GM13976 (cell line): ENCODE data around the gene TPPP2.

ENCODE experiments used
- DNase-seq: peaks from one replicate; pipeline ENCODE4 v3.0.0; 2012; ENCODE audit warnings: low spot score
- in situ Hi-C: fragments of 300-500 bp; cut with MboI; formaldehyde crosslinking; loops from one replicate; pipeline ENCODE4 v1.12.0; 2022; ENCODE audit warnings: low sequenced_read_pairs, mixed read lengths, inconsistent platforms; ENCODE audit not compliant: unreplicated experiment
- TF ChIP-seq, protein P1 (sequence below): IDR thresholded peaks from 2 replicates; pipeline ENCODE4 v1.5.1; 2012; ENCODE audit warnings: borderline replicate concordance, mild to moderate bottlenecking; ENCODE audit not compliant: insufficient read depth; ENCODE audit errors: extremely low read depth, missing control alignments, control extremely low read depth

TPPP2 gene

GRCh38 chr14:21042918-21043317, 12.9 kb downstream of the TPPP2 start:
- no peak for DNase-seq
- TF ChIP-seq, protein P1, sequence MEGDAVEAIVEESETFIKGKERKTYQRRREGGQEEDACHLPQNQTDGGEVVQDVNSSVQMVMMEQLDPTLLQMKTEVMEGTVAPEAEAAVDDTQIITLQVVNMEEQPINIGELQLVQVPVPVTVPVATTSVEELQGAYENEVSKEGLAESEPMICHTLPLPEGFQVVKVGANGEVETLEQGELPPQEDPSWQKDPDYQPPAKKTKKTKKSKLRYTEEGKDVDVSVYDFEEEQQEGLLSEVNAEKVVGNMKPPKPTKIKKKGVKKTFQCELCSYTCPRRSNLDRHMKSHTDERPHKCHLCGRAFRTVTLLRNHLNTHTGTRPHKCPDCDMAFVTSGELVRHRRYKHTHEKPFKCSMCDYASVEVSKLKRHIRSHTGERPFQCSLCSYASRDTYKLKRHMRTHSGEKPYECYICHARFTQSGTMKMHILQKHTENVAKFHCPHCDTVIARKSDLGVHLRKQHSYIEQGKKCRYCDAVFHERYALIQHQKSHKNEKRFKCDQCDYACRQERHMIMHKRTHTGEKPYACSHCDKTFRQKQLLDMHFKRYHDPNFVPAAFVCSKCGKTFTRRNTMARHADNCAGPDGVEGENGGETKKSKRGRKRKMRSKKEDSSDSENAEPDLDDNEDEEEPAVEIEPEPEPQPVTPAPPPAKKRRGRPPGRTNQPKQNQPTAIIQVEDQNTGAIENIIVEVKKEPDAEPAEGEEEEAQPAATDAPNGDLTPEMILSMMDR, result no peak
- in situ Hi-C loops, result no loop called here

DNA sequence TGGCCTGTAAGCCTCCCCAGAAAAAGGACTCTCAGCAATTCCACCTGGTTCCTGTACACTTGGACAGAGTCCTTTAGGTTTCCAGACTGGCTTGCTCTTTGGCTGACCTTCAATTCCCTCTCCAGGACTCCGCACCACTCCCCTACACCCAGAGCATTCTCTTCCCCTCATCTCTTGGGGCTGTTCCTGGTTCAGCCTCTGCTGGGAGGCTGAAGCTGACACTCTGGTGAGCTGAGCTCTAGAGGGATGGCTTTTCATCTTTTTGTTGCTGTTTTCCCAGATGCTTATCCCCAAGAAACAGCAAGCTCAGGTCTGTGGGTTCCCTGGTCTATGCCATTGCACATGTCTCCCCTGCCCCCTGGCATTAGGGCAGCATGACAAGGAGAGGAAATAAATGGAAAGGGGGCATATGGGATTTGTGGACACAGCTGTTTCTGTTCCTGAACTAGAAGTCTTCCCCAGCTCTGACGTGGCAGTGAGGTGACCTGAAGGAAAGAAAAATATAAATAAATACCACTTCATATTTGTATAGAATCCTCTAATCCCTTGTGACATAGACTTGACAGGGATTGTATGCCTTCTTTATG, 13.5 kb downstream of the TPPP2 start:
- in situ Hi-C loops, result no loop called here
- TF ChIP-seq, protein P1, result no peak

DNA sequence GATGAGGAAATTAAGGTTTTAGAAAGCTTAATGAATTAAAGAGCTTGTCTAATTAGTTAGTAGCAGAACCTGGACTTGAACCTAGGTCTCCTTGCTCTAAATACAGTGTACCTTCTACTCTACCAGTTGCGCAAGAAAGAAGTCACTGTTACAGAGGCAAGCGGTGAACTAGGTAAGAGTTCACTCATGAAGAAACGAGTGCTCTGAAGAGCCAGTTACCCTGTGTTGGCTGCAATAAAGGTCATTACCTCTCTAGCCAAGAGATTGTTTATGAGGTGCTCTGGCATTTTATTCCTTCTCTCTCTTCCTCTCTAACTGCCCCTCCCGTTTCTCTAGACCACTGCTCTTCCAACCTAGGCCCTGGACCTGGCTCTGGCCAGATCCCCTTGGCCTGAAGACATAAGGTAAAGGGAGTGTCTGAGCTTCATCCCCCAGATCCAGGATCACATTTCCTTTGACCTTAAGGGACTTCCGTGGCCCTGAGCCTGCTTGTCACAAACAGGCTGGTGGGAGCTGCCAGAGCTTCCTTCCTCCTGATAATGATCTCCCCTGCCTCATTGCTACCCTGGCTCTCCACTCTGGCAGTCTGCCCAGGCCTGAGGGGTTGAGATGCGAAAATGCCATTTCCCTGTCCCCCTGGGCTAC, 14.1 kb downstream of the TPPP2 start:
- in situ Hi-C loops, result no loop called here
- TF ChIP-seq, protein P1, result no peak
- DNase-seq, result no peak

More for the DNA sequence above, 13.5 kb downstream of the TPPP2 start:
- DNase-seq, result no peak

GRCh38 chr14:21047378-21047781, 17.4 kb downstream of the TPPP2 start:
- TF ChIP-seq, protein P1, result no peak
- in situ Hi-C loops, result no loop called here
- DNase-seq, result no peak

- in situ Hi-C loops, result no loop called here
- no peak for DNase-seq
- TF ChIP-seq, protein P1, result no peak
Observed at GRCh38 chr14:21048638-21049037, 18.6 kb downstream of the TPPP2 start.

GRCh38 chr14:21049271-21049673, 19.3 kb downstream of the TPPP2 start:
- no peak for DNase-seq
- TF ChIP-seq, protein P1, result no peak
- in situ Hi-C loops, result no loop called here
